ENCODE results near the gene SLC29A2.

DNA sequence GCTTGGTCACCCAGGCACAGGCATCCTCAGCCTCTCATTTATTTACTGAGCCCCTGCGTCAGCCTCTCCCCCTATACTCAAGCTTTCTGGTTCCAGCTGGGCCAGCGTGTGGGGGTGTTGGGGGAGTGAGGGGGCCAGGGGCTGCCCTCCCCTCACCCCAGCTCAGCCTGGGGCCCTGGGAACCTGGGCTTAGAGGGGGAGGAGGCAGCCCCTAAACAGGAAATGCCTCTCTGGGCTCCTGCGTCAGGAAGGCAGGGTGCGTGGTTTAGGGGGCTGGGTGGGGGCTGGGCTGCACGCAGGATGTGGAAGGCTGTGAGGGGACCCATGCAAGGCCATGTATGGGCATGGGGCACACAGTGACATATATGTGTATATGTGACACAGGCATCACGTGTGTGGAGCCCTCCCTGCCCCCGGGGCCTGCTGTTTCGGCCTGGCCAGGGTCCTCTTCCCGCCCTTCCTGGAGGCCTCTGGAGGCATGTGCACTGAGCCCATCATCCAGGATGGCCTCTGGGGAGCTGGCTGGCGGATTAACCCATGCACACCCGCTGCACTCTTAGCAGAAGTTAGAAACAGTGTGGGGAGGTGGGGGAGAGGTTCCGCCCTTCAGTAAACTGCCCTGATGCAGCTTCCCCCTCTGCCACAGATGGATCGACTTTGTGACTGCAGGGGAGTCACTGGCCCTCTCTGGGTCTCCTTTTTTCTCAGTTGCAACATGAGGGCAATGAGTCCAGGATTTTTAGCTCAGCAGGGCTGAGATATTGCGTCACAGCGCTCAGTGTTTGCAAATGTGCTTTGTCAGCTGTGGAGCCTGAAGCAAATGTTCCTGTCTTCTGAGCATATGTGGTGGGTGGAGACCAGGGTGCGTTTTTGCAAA is 53.6 kb downstream of the SLC29A2 start:
- TF ChIP-seq, protein P1, sequence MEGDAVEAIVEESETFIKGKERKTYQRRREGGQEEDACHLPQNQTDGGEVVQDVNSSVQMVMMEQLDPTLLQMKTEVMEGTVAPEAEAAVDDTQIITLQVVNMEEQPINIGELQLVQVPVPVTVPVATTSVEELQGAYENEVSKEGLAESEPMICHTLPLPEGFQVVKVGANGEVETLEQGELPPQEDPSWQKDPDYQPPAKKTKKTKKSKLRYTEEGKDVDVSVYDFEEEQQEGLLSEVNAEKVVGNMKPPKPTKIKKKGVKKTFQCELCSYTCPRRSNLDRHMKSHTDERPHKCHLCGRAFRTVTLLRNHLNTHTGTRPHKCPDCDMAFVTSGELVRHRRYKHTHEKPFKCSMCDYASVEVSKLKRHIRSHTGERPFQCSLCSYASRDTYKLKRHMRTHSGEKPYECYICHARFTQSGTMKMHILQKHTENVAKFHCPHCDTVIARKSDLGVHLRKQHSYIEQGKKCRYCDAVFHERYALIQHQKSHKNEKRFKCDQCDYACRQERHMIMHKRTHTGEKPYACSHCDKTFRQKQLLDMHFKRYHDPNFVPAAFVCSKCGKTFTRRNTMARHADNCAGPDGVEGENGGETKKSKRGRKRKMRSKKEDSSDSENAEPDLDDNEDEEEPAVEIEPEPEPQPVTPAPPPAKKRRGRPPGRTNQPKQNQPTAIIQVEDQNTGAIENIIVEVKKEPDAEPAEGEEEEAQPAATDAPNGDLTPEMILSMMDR (IDR thresholded peaks at IDR 0.05): no peak
- TF ChIP-seq POLR2A (IDR thresholded peaks at IDR 0.05): no peak
